NCI-H69 (cell line): Measurements from ENCODE around the gene SIGLEC12.

ENCODE experiments used
- DNase-seq: peaks from one replicate; lab custom pipeline; 2025; lab: John Stamatoyannopoulos, UW

The SIGLEC12 gene

DNA sequence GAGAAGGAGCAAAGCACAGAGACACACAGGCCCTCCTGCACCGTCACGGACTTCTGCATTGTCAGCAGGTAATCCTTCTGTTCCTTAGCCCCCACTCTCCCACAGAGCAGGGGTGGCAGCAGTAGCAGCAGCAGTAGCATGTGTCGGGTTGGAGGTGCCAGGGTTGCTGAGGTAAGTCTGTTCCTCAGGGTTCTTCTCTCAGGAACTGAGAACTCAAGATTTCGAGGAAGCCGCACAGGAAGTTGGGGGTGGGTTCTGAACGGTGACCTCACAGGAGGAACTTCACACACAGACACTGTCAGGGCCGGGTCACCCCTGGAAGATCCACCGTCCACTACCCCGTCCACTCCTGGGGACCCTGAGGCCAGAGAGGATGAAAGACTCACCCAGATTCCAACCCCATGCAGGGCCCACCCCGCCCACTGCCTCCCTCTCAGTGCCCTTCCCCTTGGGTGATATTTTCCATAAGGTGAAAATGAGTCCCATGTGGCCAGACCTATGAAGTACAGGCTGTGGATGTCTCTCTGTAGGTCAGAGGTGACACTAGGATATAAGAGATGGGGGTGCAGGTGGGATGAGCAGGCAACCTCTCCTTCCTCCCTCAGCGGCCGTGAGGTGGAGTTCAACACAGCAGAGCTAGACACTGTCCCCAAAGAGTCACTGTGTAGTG lies at the start of gene SIGLEC12:
SIGLEC12 (minus strand) TSS at position 207 of the 670 bp plus-strand sequence; CDS start at position 140, 67 bp downstream.
- no peak for DNase-seq

DNA sequence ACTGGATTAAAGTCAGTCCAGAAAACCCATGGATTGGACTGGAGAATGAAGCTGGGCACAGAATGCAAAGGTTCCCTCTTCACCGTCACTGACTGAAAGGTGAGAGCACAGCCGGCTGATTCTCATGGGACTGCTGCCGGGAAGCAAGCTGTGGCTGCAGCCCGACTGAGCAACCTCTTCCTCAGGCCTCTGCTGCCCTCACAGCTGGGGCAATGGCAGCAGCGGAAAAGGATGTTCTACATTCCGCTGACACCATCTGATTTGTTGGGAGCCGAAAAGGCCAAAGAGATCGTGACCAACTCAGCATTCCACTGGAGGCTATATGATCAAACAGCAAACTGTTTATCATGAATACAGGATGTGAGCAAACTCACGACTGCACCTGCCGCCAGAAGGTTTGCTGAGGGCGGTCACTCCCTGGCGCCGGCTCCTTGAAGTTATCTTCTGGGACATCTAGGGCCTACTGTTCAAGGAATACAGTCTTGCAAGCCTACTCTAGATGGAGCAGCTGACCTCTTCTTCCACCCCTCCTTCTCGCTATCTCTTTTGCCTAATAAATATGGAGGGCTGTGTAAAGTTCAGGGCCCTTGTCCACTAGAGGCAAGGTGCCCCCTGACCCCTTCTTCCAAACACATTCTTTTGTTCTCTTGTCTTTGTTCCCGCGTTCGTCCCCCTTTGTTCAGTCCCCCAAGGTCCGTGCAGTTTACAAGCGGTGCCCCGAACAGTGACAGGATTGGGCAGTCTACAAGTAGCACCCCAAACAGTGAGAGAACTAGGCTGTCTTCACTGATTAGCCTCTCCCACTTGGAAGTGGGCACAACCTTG lies 49.5 kb upstream of the SIGLEC12 start:
- DNase-seq = no peak

DNA sequence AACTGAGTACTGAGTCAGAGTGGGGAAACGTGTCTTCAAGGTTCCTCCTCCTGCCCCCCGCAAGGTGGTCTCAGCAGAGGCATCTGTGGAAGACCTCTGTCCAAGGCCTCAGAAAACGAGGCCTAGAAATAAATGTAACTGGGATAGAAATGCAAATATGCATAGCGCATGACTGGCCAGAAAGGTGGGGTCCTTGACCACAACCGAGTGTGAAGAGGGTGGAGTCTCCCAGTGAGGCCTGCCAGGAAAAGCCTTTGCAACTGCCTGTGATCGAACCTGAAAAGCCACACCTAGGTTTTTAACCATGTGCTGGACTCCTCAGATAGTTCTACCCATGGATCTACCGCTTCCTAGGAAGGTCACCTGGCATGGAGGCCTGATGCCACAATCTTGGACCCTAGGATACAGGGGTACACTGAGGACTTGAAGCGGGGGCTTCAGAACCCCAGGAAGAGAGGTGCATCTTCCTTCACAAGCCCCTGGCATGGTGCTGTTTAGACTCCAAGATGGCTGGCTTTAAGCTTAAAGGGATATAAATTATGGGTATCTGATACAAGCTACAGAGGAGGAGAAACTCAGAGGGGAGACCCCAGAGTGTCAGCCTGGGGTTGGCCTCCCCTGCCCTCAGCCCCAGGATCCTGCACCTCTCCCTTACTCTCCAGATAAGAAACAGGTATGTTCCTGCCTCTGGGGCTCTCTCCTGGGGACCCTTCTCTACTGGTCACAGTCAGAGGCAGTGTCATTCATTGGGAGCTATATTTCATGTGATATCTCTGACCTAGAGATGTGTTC lies 48.1 kb upstream of the SIGLEC12 start:
- no peak for DNase-seq

DNA sequence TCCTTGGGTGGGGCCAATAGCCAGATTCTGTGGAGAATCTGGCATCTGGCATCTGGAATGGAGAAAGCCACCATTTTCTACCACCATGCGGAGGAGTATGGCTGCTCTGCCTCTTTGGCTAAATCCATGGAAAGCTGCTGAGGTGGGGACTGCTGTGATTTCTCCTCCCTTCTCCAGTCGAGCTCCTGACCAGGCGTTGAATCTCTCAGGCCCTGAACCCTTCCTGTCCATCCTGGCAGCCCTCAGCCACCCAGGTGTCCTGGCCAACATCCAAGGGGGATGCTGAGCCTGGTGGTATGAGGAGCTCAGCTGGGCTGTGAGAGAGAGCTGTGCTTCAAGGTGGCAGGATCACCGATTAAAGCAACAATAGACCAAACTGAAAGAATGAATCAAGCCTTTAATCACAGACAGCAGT lies 47.3 kb upstream of the SIGLEC12 start:
- no peak for DNase-seq

DNA sequence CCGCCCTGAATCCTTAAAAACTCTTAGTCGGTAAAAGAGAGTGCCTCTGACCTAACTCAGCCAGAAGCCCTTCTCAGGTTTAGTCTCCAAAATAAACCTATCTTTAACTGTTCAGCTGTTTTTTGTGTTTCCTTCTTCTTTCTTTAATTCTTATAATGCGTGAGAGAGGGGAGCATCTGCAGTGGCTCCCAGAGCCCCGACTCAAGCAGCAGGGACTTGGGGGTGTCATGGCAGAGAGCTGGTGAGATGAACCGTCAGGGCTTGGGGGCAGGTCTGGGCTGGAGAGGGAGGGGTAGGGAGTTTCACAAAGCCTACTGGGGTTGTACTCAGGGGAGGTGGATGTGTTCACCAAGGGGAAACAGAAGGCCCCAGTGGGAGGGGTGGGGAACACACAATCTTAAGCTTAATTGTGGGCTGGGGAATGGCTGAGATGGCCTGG lies 46.6 kb upstream of the SIGLEC12 start:
- no peak for DNase-seq

DNA sequence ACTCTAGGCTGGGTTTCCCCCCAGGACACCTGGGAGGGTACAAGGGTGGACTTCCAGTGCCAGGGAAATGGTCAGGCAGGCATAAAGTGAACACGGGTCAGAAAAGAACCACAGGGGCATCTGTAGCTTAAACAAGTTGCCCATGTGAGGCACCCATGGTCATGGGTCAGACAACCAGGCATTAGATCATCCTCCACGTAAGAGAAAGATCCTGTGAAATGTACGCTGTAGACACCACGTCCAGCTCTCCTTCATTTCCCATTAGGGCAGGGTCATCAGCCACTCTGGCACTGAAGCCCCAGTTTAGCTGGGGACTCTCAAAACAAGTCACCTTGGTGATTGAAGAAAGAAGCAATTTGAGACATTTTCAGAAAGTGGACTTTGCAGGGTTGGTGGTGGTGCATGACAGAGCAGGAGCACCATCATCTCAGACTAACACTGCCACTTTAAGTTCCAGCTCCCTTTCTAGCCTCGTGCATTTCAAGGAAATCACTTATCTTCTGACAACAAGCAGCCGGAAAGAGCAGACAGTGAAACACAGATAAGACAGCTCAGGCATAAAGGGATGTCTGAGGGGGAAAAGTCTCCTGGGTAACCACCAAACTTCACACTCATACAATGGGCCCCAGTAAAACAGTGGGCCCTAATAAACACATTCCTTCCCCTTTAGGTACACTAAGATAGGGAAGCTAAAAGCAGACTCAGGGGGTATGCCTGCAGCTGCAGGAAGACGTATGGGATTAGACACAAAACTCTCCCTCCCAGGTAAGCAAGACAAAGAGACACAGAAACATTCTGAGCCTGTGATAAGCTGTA lies 46.0 kb upstream of the SIGLEC12 start:
- no peak for DNase-seq

DNA sequence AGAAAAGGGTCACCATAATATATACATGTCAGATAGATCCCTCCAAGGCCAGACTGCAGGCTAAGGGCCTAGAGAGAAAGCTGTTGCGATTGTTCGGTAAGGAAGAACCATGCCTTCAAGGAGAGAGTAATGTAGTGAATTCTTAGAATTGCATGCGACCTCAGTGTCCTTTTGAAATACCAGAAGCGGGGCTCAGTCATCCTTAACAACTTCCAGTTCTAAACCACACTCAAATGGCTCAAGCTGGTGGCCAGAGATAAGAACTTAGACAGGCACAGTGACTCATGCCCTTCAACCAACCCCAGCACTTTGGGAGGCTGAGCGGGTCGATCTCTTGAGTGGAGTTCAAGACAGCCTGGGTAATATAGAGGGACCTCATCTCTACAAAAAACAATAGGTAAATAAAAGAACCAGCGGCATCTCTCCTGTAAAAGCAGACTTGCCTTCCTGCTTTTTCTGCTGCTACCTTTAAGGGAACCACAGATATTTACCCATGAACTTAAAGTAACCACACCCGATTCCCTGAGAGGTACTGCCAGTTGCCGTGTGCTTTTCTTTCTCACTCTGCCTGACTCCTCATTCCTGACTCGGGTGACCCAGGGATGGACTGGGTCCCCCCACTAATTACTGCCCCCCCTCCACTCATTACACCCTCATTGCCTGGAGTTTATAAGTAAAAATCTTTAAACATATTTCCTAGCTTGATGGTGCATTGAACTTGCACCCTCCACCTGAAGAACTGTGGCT lies 45.2 kb upstream of the SIGLEC12 start:
- DNase-seq = no peak

DNA sequence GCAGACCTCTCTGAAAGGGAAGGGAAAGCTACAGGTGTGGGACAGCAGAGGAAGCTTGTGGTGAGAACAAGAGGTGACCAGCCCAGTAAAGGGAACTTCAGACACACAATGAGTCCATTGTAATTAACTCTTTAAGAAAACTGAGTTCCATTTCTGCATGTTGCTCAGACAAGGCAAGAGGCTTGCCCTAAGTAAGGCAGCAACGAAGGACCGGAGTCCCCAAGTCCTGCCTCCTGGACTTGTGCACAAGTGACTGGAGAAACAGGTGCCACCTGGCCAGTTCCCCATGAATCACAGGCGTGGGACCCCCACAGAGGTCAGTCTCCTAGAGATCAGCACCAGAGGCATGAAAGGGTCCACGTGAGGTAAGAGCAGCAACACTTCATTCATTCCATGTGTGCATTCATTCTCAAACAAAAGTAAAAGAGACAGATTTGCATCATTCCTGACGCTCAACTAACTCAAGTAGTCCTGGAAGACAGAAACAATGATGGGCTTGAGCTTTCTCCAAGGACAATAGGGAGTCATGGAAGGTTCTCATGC lies 44.6 kb upstream of the SIGLEC12 start:
- no peak for DNase-seq

DNA sequence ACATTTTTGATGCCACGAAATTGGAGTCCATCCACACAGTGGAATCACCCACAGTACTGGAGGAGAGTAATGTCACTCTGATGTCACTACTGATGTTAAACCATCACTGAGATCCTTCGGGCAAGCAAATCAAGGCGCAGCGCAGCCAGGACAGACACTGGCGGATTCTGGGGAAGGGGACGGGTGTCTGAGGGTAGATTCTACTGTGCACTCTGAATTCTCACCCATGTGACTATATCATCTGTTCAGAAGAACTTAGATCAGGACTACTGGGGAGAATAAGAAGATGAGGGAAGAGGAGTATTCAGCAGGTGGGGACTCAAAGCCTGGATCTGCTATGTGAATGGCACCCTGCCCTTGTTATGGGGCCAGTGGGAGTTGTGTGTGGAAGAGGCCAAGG lies 42.4 kb upstream of the SIGLEC12 start:
- DNase-seq = no peak

DNA sequence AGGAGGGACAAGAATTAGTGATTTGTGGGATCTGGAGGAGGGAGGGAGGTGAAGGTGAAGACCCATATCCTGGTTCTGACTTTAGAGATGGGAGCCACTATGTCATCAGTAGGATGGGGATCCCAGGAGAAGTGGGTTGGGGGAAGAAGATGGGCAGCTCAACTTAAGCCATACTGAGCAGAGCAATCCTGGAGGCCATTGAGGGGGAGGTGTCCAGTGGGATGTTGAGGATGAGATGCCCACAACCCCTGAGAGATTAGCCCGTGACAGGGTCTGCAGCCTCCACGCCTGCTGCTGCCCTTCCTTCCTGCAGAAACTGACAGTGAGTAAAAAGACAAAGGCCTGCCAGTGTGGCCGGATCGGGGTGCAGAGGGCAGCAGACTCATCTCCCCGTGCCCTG lies 41.1 kb upstream of the SIGLEC12 start:
- no peak for DNase-seq

DNA sequence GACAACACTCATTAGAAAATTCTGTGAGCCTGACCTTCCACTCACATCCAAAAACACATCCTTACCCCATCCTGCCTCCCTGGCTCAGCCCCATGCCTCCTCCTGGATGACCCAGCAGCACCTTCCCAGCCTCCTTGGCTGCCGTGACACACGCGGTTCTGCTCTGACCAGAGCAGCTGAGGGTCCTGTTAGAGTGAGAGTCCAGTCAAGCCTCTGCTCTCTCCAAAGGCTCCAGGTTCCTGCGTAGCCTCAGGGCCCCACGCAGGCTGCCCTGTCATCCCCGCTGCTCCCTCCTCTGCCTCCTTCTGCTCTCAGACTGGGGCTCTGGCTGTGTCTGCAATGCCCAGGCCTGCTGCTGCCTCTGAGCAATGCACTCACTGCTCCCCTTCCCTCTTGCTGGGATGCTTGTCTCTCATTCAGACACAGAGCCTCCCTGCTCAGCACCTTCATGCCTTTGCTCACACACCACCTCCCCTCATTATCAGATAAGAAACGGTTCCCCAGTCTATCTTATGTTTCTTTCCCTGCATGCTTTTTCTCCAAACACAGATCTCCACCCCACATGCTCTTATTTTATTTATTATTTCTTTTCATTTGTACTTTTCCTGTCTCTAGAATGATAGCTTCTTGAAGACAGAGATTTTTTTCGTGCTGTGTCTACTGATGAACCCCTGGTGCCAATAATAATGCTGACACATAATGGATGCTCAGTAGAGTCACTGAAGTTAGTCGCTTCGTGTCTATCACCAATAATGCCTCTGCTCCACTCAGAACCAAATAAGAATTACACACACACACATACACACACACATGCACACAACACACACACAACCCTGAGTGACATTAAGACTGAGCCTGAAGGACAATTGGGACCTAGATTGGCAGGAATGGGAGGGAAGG lies 40.1 kb upstream of the SIGLEC12 start:
- no peak for DNase-seq

DNA sequence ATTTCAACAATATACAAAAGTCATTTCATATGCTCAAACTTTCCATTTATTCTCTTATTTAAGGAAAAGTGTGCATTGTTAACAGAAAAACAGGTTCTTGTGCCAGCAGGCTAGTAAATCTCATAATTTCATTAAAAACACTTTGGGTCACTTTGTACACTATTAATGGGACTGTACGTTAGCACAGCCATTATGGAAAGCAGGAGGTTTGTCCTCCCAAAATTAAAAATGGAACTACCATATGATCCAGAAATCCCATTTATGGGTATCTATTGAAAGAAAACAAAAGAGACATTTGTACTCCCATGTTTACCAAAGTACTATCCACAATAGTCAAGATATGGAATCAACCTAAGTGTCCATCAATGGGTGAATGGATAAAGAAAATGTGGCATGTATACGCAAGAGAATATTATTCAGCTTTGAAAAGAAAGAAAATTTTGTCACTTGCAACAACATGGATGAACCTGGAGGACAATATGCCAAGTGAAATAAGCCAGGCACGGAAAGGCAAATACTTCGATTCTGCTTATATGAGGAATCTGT lies 38.3 kb upstream of the SIGLEC12 start:
- no peak for DNase-seq

DNA sequence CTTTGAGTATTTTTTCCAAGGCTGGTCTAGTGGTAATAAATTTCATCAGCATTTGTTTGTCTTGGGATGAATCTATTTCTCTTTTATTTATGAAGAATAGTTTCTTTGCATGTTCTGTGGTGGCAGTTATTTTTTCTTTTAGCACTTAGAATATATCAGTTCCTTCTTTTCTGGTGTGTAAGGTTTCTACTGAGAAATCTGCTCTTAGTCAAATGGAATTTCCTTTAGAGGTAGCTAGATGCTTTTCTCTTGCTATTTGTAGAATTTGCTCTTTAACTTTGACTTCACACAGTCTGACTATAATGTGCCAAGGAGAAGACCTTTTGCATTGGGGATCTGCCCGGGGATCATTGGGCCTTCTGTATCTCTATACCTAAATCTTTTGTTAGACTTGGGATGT lies 33.9 kb upstream of the SIGLEC12 start:
- no peak for DNase-seq

DNA sequence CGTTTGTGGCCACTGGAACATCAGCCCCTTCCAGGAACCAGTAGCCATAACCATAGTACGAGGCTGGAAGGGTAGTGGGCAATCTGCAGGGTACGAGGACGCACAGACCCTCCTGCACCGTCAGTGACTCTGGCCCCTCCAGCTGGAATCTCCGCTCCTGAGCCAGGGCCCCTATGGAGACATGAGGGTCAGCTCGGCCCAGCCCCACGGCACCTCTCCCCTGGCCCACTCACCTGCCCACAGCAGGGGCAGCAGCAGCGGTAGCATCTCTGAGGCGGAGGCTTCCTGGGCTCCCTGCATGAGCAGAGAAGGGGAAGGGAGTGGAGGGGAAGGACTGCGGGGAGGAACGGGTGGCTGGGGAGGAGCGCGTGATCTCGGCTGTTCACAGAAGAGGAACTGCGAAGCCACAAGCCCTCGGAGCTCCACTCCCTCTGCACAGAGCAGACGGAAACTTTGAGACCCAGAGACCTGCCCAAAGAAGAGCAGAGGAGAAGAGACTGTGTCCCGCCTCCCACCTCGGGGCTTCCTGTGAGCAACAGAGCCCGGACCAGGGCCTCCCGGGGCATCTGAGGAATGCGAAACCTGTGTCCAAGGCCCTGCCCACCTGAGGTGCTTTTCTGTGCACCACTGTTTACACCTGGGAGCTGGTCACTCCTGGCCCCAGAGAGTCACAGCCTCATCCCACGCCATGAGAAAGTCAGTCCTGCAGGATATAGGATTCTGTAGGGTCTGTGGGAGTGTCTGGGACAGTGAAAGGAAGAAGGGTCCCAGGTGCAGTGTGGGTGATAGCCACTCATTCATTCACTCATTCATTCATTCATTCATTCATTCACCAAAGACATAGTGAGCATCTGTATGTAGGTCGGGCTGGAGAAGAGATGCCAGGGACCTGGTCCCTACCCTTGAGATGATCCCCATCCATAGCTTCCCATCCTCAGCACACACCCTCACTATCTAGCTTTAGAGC lies 30.0 kb upstream of the SIGLEC12 start, which contains the start of gene SIGLEC6:
SIGLEC6 (minus strand) TSS at position 322 of the 967 bp plus-strand sequence; CDS start at position 300, 22 bp downstream.
- no peak for DNase-seq

DNA sequence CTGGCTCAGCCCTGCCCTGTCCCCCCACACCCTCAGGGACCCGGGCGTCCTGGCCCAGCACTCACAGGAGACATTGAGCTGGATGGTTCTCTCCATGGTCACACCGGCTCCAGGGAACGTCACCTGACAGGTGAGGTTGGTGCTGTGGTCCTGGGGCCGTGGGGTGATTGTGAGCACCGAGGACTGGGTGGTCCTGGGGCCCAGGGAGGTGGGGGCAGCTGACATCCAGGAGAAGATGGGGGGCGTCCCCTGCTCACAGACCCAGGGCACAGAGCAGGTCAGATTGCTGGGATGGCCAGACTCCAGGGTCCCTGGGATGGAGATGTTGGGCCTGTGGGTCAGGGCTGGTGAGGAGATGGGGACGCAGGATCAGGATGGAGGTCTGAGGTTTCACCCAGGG lies 29.0 kb upstream of the SIGLEC12 start:
- no peak for DNase-seq

DNA sequence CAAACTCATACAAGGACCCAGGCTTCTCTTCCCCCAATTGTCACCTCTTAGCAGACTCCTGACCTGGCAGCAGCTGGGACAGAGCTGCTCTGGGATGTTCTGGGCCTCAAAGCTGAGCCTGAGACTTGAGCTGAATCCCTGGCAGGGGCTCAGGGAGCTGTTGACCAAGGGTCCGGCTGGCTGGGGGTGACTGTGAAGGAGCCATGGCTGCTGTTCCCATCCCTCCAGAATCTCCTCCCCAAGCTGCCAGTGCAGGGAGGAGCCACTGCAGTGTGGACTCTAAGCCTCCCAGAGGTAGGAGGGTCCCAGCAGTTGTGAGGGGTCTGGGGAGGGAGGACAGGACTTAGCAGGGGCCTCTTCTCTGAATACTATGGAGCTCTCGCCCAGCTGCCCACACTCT lies 27.7 kb upstream of the SIGLEC12 start:
- no peak for DNase-seq

DNA sequence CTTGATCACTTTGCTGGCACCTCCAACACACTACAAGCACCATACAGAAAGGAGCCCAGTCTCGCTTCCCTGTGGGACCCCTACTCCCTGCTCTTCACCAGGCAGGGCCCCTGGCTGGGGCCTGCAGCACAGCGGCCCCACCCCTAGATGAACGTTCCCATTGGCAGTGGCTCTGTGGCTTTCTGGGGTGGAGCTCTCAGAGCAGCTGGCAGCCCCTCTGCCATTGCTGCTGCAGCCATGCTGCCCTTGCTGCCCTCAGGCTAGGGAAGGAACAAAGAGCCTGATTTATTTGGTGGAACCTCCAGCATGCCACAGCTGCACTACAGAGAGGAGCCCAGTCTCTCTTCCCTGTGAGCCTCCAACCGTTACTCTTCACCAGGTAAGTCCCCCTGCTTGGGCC lies 24.1 kb upstream of the SIGLEC12 start:
- DNase-seq = peak; percentile 4

DNA sequence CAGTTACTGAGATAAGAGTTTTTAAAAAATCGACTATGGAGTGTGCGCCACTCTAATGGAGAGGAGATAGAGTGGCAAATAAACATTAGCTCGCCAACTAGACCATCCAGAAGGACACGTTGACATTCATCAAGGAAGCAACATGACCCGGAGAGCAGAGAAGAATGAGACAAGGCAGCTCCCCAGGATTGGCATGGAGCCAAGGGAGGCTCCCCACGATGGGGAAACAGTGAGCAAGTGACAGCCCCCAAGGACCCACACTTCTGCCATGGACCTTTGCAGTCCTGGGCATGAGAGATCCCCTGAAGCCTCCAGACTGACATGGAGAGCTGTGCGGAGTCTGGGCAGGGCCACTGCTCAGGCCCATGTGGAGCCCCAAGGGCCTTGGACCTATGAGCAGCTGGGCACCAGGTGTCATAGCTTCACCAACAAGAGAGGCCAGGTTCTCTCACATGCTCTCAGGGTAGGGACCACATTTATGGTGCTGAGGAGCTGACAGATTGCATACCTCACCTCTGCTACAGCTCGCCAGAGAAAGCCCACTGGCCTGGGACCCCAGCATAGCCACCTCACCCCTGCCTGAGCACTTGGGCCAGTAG lies 23.2 kb upstream of the SIGLEC12 start:
- DNase-seq = no peak
